ENCODE results near the gene SCGB1A1. TPM values are rescaled to one million over a fixed set of nuclear protein-coding genes. Genes with fewer than 3 reads are reported as not detected.

Gene SCGB1A1
- total RNA-seq, 1 donor from 2014 or later: not detected

- DNase-seq (ENCODE audit: extremely low spot score, unreplicated experiment): no peak
- H3K36me3 Mint-ChIP-seq: no peaks in the 10 kb centered on the region
- no peaks in the 10 kb centered on the region for H3K27me3 Mint-ChIP-seq
- no peak for TF ChIP-seq CTCF (conservative IDR thresholded peaks at IDR 0.05)
- H3K4me3 Mint-ChIP-seq: no peak overlapping the region
- H3K4me1 Mint-ChIP-seq (ENCODE audit: unreplicated experiment): peaks cover 4% of the 10 kb centered on the region
- no peaks in the 10 kb centered on the region for H3K9me3 Mint-ChIP-seq
- no peak overlapping the region for H3K27ac Mint-ChIP-seq
These were observed 43.1 kb downstream of the SCGB1A1 start for GRCh38 chr11:62461740-62462507.

GRCh38 chr11:62462508-62462892 is 43.7 kb downstream of the SCGB1A1 start:
- Mint-ChIP-seq H3K27ac (no peak overlapping the region), H3K4me3 (no peak overlapping the region), H3K9me3 (no peaks in the 10 kb centered on the region), H3K4me1 (ENCODE audit: unreplicated experiment) (peaks cover 4% of the 10 kb centered on the region), H3K27me3 (no peaks in the 10 kb centered on the region), H3K36me3 (no peaks in the 10 kb centered on the region)
- DNase-seq (ENCODE audit: extremely low spot score, unreplicated experiment): no peak
- no peak for TF ChIP-seq CTCF (conservative IDR thresholded peaks at IDR 0.05)

DNA sequence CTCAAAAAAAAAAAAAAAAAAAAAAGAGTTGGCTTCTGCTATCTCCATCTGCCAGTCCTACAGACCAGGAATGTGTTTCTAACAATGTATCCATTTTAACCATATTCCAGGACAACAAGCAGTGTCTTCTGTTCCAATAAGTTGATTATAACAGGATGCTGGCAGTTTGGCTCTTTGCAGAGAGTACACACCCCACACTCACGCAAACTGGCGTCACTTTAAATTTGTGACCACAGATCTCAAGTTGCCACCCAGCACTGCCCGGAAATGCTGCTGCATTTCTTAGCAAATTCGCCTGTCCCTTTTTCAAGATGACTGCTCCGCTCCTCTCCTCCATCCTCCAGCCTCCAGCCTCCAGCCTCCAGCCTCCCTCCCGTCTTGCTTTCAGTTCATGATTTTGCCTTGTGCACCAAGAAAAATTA is 44.3 kb downstream of the SCGB1A1 start:
- Mint-ChIP-seq H3K36me3 (no peaks in the 10 kb centered on the region), H3K9me3 (no peaks in the 10 kb centered on the region), H3K4me3 (no peak overlapping the region), H3K27me3 (no peaks in the 10 kb centered on the region), H3K27ac (no peak overlapping the region), H3K4me1 (ENCODE audit: unreplicated experiment) (peaks cover 4% of the 10 kb centered on the region)
- no peak for TF ChIP-seq CTCF (conservative IDR thresholded peaks at IDR 0.05)
- DNase-seq (ENCODE audit: extremely low spot score, unreplicated experiment): no peak

GRCh38 chr11:62464655-62465054 is 45.8 kb downstream of the SCGB1A1 start:
- Mint-ChIP-seq H3K27me3 (no peaks in the 10 kb centered on the region), H3K27ac (no peak overlapping the region), H3K4me1 (ENCODE audit: unreplicated experiment) (peaks cover 4% of the 10 kb centered on the region), H3K4me3 (no peak overlapping the region), H3K36me3 (no peaks in the 10 kb centered on the region), H3K9me3 (no peaks in the 10 kb centered on the region)
- no peak for DNase-seq (ENCODE audit: extremely low spot score, unreplicated experiment)
- TF ChIP-seq CTCF (conservative IDR thresholded peaks at IDR 0.05): no peak

DNA sequence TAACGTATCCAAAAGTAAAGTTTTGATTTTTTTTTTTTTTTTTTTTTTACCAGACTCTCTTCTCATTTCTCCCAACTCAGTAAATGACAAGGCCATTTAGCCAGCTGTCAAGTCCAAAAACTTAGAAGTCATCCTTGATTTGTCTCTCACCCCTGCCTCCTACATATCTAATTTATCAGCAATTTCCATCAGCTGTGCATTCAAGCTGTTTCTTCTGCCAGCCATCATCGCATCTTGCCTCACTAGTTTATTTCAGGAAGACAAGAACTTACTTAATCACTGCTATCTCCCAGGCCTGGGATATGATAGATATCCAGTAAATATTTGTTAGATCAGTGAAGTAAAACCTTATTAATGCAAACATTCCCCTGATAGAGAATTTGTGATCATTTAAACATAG is 47.6 kb downstream of the SCGB1A1 start:
- Mint-ChIP-seq H3K27me3 (no peaks in the 10 kb centered on the region), H3K4me3 (no peak overlapping the region), H3K4me1 (ENCODE audit: unreplicated experiment) (peaks cover 4% of the 10 kb centered on the region), H3K36me3 (no peaks in the 10 kb centered on the region), H3K27ac (no peak overlapping the region), H3K9me3 (no peaks in the 10 kb centered on the region)
- no peak for DNase-seq (ENCODE audit: extremely low spot score, unreplicated experiment)
- TF ChIP-seq CTCF (conservative IDR thresholded peaks at IDR 0.05): no peak
